ENCODE results near the gene TMPRSS11F.

Gene TMPRSS11F

GRCh38 chr4:68132342-68132741 lies 2.7 kb upstream of the TMPRSS11F start:
- ATAC-seq (replicated peaks) (peak in 1 of 2 donors; percentile 19), DNase-seq (no peak)
- H3K27me3 Mint-ChIP-seq: peaks cover 0 to 6% of the 10 kb centered on the region in 2 donors
- H3K9me3 Mint-ChIP-seq: peaks cover 6 to 14% of the 10 kb centered on the region in 2 donors
- H3K27ac Mint-ChIP-seq: no peak overlapping the region
- no peaks in the 10 kb centered on the region for H3K4me1 Mint-ChIP-seq
- H3K36me3 Mint-ChIP-seq: no peaks in the 10 kb centered on the region
- no peak overlapping the region for H3K4me3 Mint-ChIP-seq

- Mint-ChIP-seq H3K36me3 (no peaks in the 10 kb centered on the region), H3K27ac (no peak overlapping the region), H3K4me3 (no peak overlapping the region), H3K27me3 (no peaks in the 10 kb centered on the region), H3K4me1 (no peaks in the 10 kb centered on the region), H3K9me3 (no peaks in the 10 kb centered on the region)
- ATAC-seq (replicated peaks): no peak
- no peak for DNase-seq
Measured at GRCh38 chr4:68124262-68124661, 5.4 kb downstream of the TMPRSS11F start.

GRCh38 chr4:68123525-68123924 lies 6.1 kb downstream of the TMPRSS11F start:
- H3K27ac Mint-ChIP-seq: no peak overlapping the region
- no peaks in the 10 kb centered on the region for H3K9me3 Mint-ChIP-seq
- H3K4me1 Mint-ChIP-seq: no peaks in the 10 kb centered on the region
- H3K4me3 Mint-ChIP-seq: no peak overlapping the region
- H3K27me3 Mint-ChIP-seq: no peaks in the 10 kb centered on the region
- DNase-seq (no peak), ATAC-seq (replicated peaks) (no peak)
- no peaks in the 10 kb centered on the region for H3K36me3 Mint-ChIP-seq

- peaks cover 0 to 3% of the 10 kb centered on the region in 2 donors for H3K9me3 Mint-ChIP-seq
- H3K27ac Mint-ChIP-seq: no peak overlapping the region
- H3K27me3 Mint-ChIP-seq: no peaks in the 10 kb centered on the region
- H3K4me3 Mint-ChIP-seq: no peak overlapping the region
- DNase-seq (no peak), ATAC-seq (replicated peaks) (no peak)
- no peaks in the 10 kb centered on the region for H3K4me1 Mint-ChIP-seq
- H3K36me3 Mint-ChIP-seq: no peaks in the 10 kb centered on the region
Measured at GRCh38 chr4:68119921-68120320, 9.7 kb downstream of the TMPRSS11F start.

GRCh38 chr4:68110441-68110840 lies 19.2 kb downstream of the TMPRSS11F start:
- Mint-ChIP-seq H3K27ac (no peak overlapping the region), H3K27me3 (peaks cover 0 to 4% of the 10 kb centered on the region in 2 donors), H3K36me3 (no peaks in the 10 kb centered on the region), H3K9me3 (peaks cover 0 to 2% of the 10 kb centered on the region in 2 donors), H3K4me3 (no peak overlapping the region), H3K4me1 (no peaks in the 10 kb centered on the region)
- DNase-seq (no peak), ATAC-seq (replicated peaks) (no peak)

- Mint-ChIP-seq H3K9me3 (peaks cover 0 to 2% of the 10 kb centered on the region in 2 donors), H3K4me3 (no peak overlapping the region), H3K27ac (no peak overlapping the region), H3K4me1 (no peaks in the 10 kb centered on the region), H3K27me3 (peaks cover 0 to 4% of the 10 kb centered on the region in 2 donors), H3K36me3 (no peaks in the 10 kb centered on the region)
- ATAC-seq (replicated peaks): no peak
- DNase-seq: no peak
Measured at GRCh38 chr4:68109868-68110267, 19.8 kb downstream of the TMPRSS11F start.

GRCh38 chr4:68082758-68083157 lies 46.9 kb downstream of the TMPRSS11F start:
- Mint-ChIP-seq H3K36me3 (no peaks in the 10 kb centered on the region), H3K9me3 (peaks cover 7 to 13% of the 10 kb centered on the region in 2 donors), H3K27me3 (peaks cover 2 to 7% of the 10 kb centered on the region in 2 donors), H3K4me3 (no peak overlapping the region), H3K27ac (no peak overlapping the region), H3K4me1 (no peaks in the 10 kb centered on the region)
- DNase-seq: no peak
- no peak for ATAC-seq (replicated peaks)

- Mint-ChIP-seq H3K4me3 (no peak overlapping the region), H3K36me3 (no peaks in the 10 kb centered on the region), H3K27me3 (peaks cover 0 to 5% of the 10 kb centered on the region in 2 donors), H3K27ac (no peak overlapping the region), H3K9me3 (no peaks in the 10 kb centered on the region), H3K4me1 (no peaks in the 10 kb centered on the region)
- no peak for ATAC-seq (replicated peaks)
- DNase-seq: no peak
Measured at GRCh38 chr4:68079928-68080327, 49.7 kb downstream of the TMPRSS11F start.

GRCh38 chr4:68077737-68078136 lies 51.9 kb downstream of the TMPRSS11F start:
- no peak for ATAC-seq (replicated peaks)
- Mint-ChIP-seq H3K36me3 (no peaks in the 10 kb centered on the region), H3K27ac (no peak overlapping the region), H3K4me3 (no peak overlapping the region), H3K27me3 (peaks cover 0 to 5% of the 10 kb centered on the region in 2 donors), H3K4me1 (no peaks in the 10 kb centered on the region), H3K9me3 (no peaks in the 10 kb centered on the region)
- DNase-seq: no peak

- peak in 1 of 2 donors; percentile 21 for ATAC-seq (replicated peaks)
- peaks cover 0 to 5% of the 10 kb centered on the region in 2 donors for H3K27me3 Mint-ChIP-seq
- no peak overlapping the region for H3K27ac Mint-ChIP-seq
- no peaks in the 10 kb centered on the region for H3K4me1 Mint-ChIP-seq
- no peaks in the 10 kb centered on the region for H3K36me3 Mint-ChIP-seq
- H3K9me3 Mint-ChIP-seq: no peaks in the 10 kb centered on the region
- no peak overlapping the region for H3K4me3 Mint-ChIP-seq
- no peak for DNase-seq
Measured at GRCh38 chr4:68077301-68077700, 52.4 kb downstream of the TMPRSS11F start.

GRCh38 chr4:68076194-68076593 lies 53.5 kb downstream of the TMPRSS11F start:
- DNase-seq (no peak), ATAC-seq (replicated peaks) (no peak)
- Mint-ChIP-seq H3K36me3 (no peaks in the 10 kb centered on the region), H3K27ac (no peak overlapping the region), H3K4me3 (no peak overlapping the region), H3K9me3 (no peaks in the 10 kb centered on the region), H3K4me1 (no peaks in the 10 kb centered on the region), H3K27me3 (peaks cover 0 to 5% of the 10 kb centered on the region in 2 donors)

- H3K4me3 Mint-ChIP-seq: no peak overlapping the region
- DNase-seq: no peak
- no peak overlapping the region for H3K27ac Mint-ChIP-seq
- H3K27me3 Mint-ChIP-seq: peaks cover 0 to 5% of the 10 kb centered on the region in 2 donors
- no peak for ATAC-seq (replicated peaks)
- no peaks in the 10 kb centered on the region for H3K9me3 Mint-ChIP-seq
- H3K4me1 Mint-ChIP-seq: no peaks in the 10 kb centered on the region
- H3K36me3 Mint-ChIP-seq: no peaks in the 10 kb centered on the region
Measured at GRCh38 chr4:68074397-68074796, 55.3 kb downstream of the TMPRSS11F start.

GRCh38 chr4:68070302-68070701 lies 59.4 kb downstream of the TMPRSS11F start:
- Mint-ChIP-seq H3K4me1 (no peaks in the 10 kb centered on the region), H3K27ac (no peak overlapping the region), H3K4me3 (no peak overlapping the region), H3K27me3 (no peaks in the 10 kb centered on the region), H3K36me3 (no peaks in the 10 kb centered on the region), H3K9me3 (no peaks in the 10 kb centered on the region)
- ATAC-seq (replicated peaks) (no peak), DNase-seq (no peak)

- Mint-ChIP-seq H3K4me3 (no peak overlapping the region), H3K36me3 (no peaks in the 10 kb centered on the region), H3K27ac (no peak overlapping the region), H3K27me3 (no peaks in the 10 kb centered on the region), H3K4me1 (no peaks in the 10 kb centered on the region), H3K9me3 (no peaks in the 10 kb centered on the region)
- ATAC-seq (replicated peaks) (no peak), DNase-seq (no peak)
Measured at GRCh38 chr4:68062501-68062900, 67.2 kb downstream of the TMPRSS11F start.

- Mint-ChIP-seq H3K4me1 (no peaks in the 10 kb centered on the region), H3K4me3 (no peak overlapping the region), H3K9me3 (no peaks in the 10 kb centered on the region), H3K36me3 (no peaks in the 10 kb centered on the region), H3K27ac (no peak overlapping the region), H3K27me3 (no peaks in the 10 kb centered on the region)
- DNase-seq (no peak), ATAC-seq (replicated peaks) (no peak)
Measured at GRCh38 chr4:68038272-68038671, 91.4 kb downstream of the TMPRSS11F start.

- H3K4me3 Mint-ChIP-seq: no peak overlapping the region
- ATAC-seq (replicated peaks): no peak
Measured at GRCh38 chr4:68021185-68021584, 108.5 kb downstream of the TMPRSS11F start.

More at GRCh38 chr4:68021185-68021584, 108.5 kb downstream of the TMPRSS11F start:
- H3K9me3 Mint-ChIP-seq: no peaks in the 10 kb centered on the region
- no peaks in the 10 kb centered on the region for H3K27me3 Mint-ChIP-seq
- no peaks in the 10 kb centered on the region for H3K4me1 Mint-ChIP-seq
- no peaks in the 10 kb centered on the region for H3K36me3 Mint-ChIP-seq
- DNase-seq: no peak
- H3K27ac Mint-ChIP-seq: no peak overlapping the region
